Neuronal stem cell (in vitro differentiated cells): ENCODE data around the gene DPEP3.

Source experiments
- DNase-seq: peaks from one replicate; pipeline ENCODE4 v3.0.0-alpha.2; 2013; ENCODE audit warnings: low spot score
- H2AFZ ChIP-seq: one replicate; pipeline ENCODE4 v1.6.1; 2013; ENCODE audit warnings: mild to moderate bottlenecking, low read length, inconsistent platforms
- H2AK5ac ChIP-seq: 2 replicates; pipeline ENCODE4 v1.6.1; 2013; ENCODE audit warnings: low read depth, mild to moderate bottlenecking, inconsistent platforms, low read length, moderate library complexity, mixed read lengths
- H2BK120ac ChIP-seq: 2 replicates; pipeline ENCODE4 v1.6.1; 2013; ENCODE audit warnings: low read depth, mild to moderate bottlenecking, inconsistent platforms, low read length, moderate library complexity, mixed read lengths
- H2BK12ac ChIP-seq: one replicate; pipeline ENCODE4 v1.6.1; 2013; ENCODE audit warnings: low read length, inconsistent platforms
- H2BK15ac ChIP-seq: 2 replicates; pipeline ENCODE4 v1.6.1; 2013; ENCODE audit warnings: mild to moderate bottlenecking, low read length, inconsistent platforms, mixed read lengths
- H2BK5ac ChIP-seq: one replicate; pipeline ENCODE4 v1.6.1; 2013; ENCODE audit warnings: inconsistent platforms, mild to moderate bottlenecking, low read length, moderate library complexity
- H3K14ac ChIP-seq: one replicate; pipeline ENCODE4 v1.6.1; 2013; ENCODE audit warnings: low read length, inconsistent platforms
- H3K18ac ChIP-seq: 2 replicates; pipeline ENCODE4 v1.6.1; 2013; ENCODE audit warnings: low read length, inconsistent platforms
- H3K23ac ChIP-seq: 2 replicates; pipeline ENCODE4 v1.6.1; 2013; ENCODE audit warnings: low read depth, mild to moderate bottlenecking, mixed read lengths, low read length, inconsistent platforms; ENCODE audit not compliant: poor library complexity
- H3K27ac ChIP-seq: replicated peaks from 3 replicates; pipeline ENCODE4 v1.5.1; 2013; ENCODE audit warnings: low read length, inconsistent platforms
- H3K27me3 ChIP-seq, 3 experiments: 2 replicates each; pipeline ENCODE4 v1.6.1; 2013; ENCODE audit warnings: low read length in 3 of 3, mild to moderate bottlenecking in 2 of 3, inconsistent platforms in 1 of 3, low read depth in 1 of 3, mixed read lengths in 1 of 3, moderate library complexity in 1 of 3; ENCODE audit not compliant: control insufficient read depth in 3 of 3, insufficient read depth in 3 of 3
- H3K36me3 ChIP-seq, 2 donors: replicated peaks in 1 of 2; 2 replicates each; pipeline ENCODE4 v1.6.1; 2013; ENCODE audit warnings: low read length in 2 of 2; ENCODE audit not compliant: control insufficient read depth in 2 of 2, insufficient read depth in 2 of 2
- H3K4ac ChIP-seq: 2 replicates; pipeline ENCODE4 v1.6.1; 2013; ENCODE audit warnings: inconsistent platforms, mild to moderate bottlenecking, low read length, moderate library complexity
- H3K4me1 ChIP-seq, 2 donors: 1 replicate in 1 of 2; 2 replicates in 1 of 2; pipeline ENCODE4 v1.6.1; 2013; ENCODE audit warnings: low read length in 2 of 2, low read depth in 1 of 2; ENCODE audit not compliant: control insufficient read depth in 2 of 2, insufficient read depth in 1 of 2
- H3K4me2 ChIP-seq: one replicate; pipeline ENCODE4 v1.6.1; 2013; ENCODE audit warnings: mild to moderate bottlenecking, low read length, inconsistent platforms; ENCODE audit not compliant: insufficient read depth, poor library complexity, severe bottlenecking
- H3K4me3 ChIP-seq, 2 donors: 2 replicates each; pipeline ENCODE4 v1.5.1; 2013; ENCODE audit warnings: low read length in 2 of 2, mild to moderate bottlenecking in 2 of 2, inconsistent platforms in 1 of 2, moderate library complexity in 1 of 2
- H3K79me1 ChIP-seq: one replicate; pipeline ENCODE4 v1.6.1; 2013; ENCODE audit warnings: low read depth, mild to moderate bottlenecking, inconsistent platforms, low read length, moderate library complexity
- H3K9ac ChIP-seq: one replicate; pipeline ENCODE4 v1.6.1; 2013; ENCODE audit warnings: mild to moderate bottlenecking, low read depth, low read length, inconsistent platforms; ENCODE audit not compliant: poor library complexity
- H3K9me3 ChIP-seq, 2 donors: replicated peaks in 1 of 2; 2 replicates each; pipeline versions ENCODE3 to v1.6.1; 2013; ENCODE audit warnings: low read length in 2 of 2, mild to moderate bottlenecking in 2 of 2, inconsistent platforms in 1 of 2, low read depth in 1 of 2, mixed read lengths in 1 of 2, moderate library complexity in 1 of 2; ENCODE audit not compliant: control insufficient read depth in 2 of 2, insufficient read depth in 1 of 2
- H4K8ac ChIP-seq: one replicate; pipeline ENCODE4 v1.6.1; 2013; ENCODE audit warnings: low read depth, mild to moderate bottlenecking, inconsistent platforms, low read length, moderate library complexity
- H4K91ac ChIP-seq: one replicate; pipeline ENCODE4 v1.6.1; 2013; ENCODE audit warnings: low read length, low read depth, mild to moderate bottlenecking, inconsistent platforms; ENCODE audit not compliant: poor library complexity
- WGBS, 2 donors: extraction: QIAGEN DNeasy Blood & Tissue Kit; methylation state at CpG; one replicate each; pipeline ENCODE4 v1.1.7; 2013; ENCODE audit warnings: missing lambda C conversion rate in 2 of 2, mixed read lengths in 1 of 2; ENCODE audit not compliant: insufficient read length in 2 of 2, insufficient replicate concordance in 1 of 2; ENCODE audit errors: extremely low coverage in 2 of 2; 5-methylcytosine and 5-hydroxymethylcytosine counted together

The DPEP3 gene

GRCh38 chr16:67959536-67960329 lies 20.6 kb downstream of the DPEP3 start:
- H3K4me3 ChIP-seq: no peak overlapping the region
- H4K91ac ChIP-seq: no peak overlapping the region
- H3K36me3 ChIP-seq: peaks cover 61 to 73% of the 10 kb centered on the region in 2 donors
- no peak for DNase-seq
- no peak overlapping the region for H2AK5ac ChIP-seq
- no peak overlapping the region for H2BK12ac ChIP-seq
- H3K9ac ChIP-seq: no peak overlapping the region
- peaks cover 0 to 2% (median 0%) of the 10 kb centered on the region in 3 experiments for H3K27me3 ChIP-seq
- H2BK15ac ChIP-seq: no peak overlapping the region
- no peak overlapping the region for H3K14ac ChIP-seq
- no peaks in the 10 kb centered on the region for H3K9me3 ChIP-seq
- H3K27ac ChIP-seq: no peak overlapping the region
- H2BK5ac ChIP-seq: no peak overlapping the region
- H2AFZ ChIP-seq: peak overlapping the region; percentile 34
- no peak overlapping the region for H3K18ac ChIP-seq
- H3K4me1 ChIP-seq: peaks cover 0 to 4% of the 10 kb centered on the region in 2 donors
- H3K79me1 ChIP-seq: peaks cover 22% of the 10 kb centered on the region
- no peak overlapping the region for H4K8ac ChIP-seq
- no peak overlapping the region for H3K4ac ChIP-seq
- WGBS, 2 donors: no CpG with 5 or more reads among the region's 11 CpGs
- no peak overlapping the region for H2BK120ac ChIP-seq
- no peak overlapping the region for H3K4me2 ChIP-seq
- H3K23ac ChIP-seq: no peak overlapping the region

- H2AFZ ChIP-seq: no peak overlapping the region
- H3K4me1 ChIP-seq: no peaks in the 10 kb centered on the region
- no CpG with 5 or more reads among the region's 9 CpGs for WGBS, 2 donors
- H3K23ac ChIP-seq: peak overlapping the region; percentile 80
- H3K14ac ChIP-seq: no peak overlapping the region
- no peak overlapping the region for H4K8ac ChIP-seq
- no peak overlapping the region for H3K9ac ChIP-seq
- H3K4me2 ChIP-seq: no peak overlapping the region
- H2BK120ac ChIP-seq: no peak overlapping the region
- no peak overlapping the region for H2AK5ac ChIP-seq
- no peak overlapping the region for H2BK12ac ChIP-seq
- H3K36me3 ChIP-seq: peaks cover 62 to 74% of the 10 kb centered on the region in 2 donors
- H3K79me1 ChIP-seq: peaks cover 15% of the 10 kb centered on the region
- peak overlapping the region; percentile 66 for H3K4ac ChIP-seq
- DNase-seq: no peak
- no peak overlapping the region for H3K4me3 ChIP-seq
- H3K27me3 ChIP-seq: peaks cover 0 to 2% (median 0%) of the 10 kb centered on the region in 3 experiments
- no peak overlapping the region for H3K27ac ChIP-seq
- no peak overlapping the region for H2BK15ac ChIP-seq
- no peaks in the 10 kb centered on the region for H3K9me3 ChIP-seq
- no peak overlapping the region for H2BK5ac ChIP-seq
- no peak overlapping the region for H3K18ac ChIP-seq
- no peak overlapping the region for H4K91ac ChIP-seq
Observed at GRCh38 chr16:67957622-67958021, 22.7 kb downstream of the DPEP3 start.

GRCh38 chr16:67954421-67955196 lies 25.7 kb downstream of the DPEP3 start:
- H3K4me3 ChIP-seq: no peak overlapping the region
- H2BK12ac ChIP-seq: no peak overlapping the region
- H4K91ac ChIP-seq: no peak overlapping the region
- no peak overlapping the region for H3K27ac ChIP-seq
- no peak overlapping the region for H2AK5ac ChIP-seq
- H3K27me3 ChIP-seq: no peaks in the 10 kb centered on the region
- no peak overlapping the region for H2AFZ ChIP-seq
- DNase-seq: no peak
- no peak overlapping the region for H4K8ac ChIP-seq
- H3K36me3 ChIP-seq: peaks cover 61 to 73% of the 10 kb centered on the region in 2 donors
- peak overlapping the region; percentile 31 for H3K23ac ChIP-seq
- H2BK120ac ChIP-seq: no peak overlapping the region
- H3K18ac ChIP-seq: no peak overlapping the region
- no peaks in the 10 kb centered on the region for H3K9me3 ChIP-seq
- H3K4ac ChIP-seq: no peak overlapping the region
- H3K14ac ChIP-seq: no peak overlapping the region
- WGBS, 2 donors: no CpG with 5 or more reads among the region's 10 CpGs
- H3K79me1 ChIP-seq: peaks cover 13% of the 10 kb centered on the region
- no peaks in the 10 kb centered on the region for H3K4me1 ChIP-seq
- no peak overlapping the region for H2BK5ac ChIP-seq
- H3K4me2 ChIP-seq: no peak overlapping the region
- H3K9ac ChIP-seq: no peak overlapping the region
- H2BK15ac ChIP-seq: no peak overlapping the region
